ENCODE data around the gene TLE1.

DNA sequence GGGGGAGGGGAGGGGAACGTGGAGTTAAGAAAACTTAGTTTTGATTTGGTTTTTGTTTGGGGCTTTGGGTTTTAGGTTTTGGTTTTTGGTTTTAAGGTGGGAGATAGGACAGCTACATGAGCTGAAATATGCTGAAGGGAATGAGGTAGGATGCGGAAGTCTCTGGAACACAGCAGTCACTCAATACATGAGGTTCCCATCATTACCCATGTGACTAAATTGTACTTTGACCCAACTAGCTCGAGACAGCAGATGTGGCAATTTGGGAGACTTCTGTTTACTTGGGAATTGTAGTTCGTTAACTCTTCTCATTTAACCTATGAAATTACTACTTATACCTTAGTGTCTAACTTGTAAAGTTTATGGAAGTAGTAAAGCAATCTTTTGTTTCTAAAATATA is 124.2 kb downstream of the TLE1 start:
- TF ChIP-seq, protein P1, sequence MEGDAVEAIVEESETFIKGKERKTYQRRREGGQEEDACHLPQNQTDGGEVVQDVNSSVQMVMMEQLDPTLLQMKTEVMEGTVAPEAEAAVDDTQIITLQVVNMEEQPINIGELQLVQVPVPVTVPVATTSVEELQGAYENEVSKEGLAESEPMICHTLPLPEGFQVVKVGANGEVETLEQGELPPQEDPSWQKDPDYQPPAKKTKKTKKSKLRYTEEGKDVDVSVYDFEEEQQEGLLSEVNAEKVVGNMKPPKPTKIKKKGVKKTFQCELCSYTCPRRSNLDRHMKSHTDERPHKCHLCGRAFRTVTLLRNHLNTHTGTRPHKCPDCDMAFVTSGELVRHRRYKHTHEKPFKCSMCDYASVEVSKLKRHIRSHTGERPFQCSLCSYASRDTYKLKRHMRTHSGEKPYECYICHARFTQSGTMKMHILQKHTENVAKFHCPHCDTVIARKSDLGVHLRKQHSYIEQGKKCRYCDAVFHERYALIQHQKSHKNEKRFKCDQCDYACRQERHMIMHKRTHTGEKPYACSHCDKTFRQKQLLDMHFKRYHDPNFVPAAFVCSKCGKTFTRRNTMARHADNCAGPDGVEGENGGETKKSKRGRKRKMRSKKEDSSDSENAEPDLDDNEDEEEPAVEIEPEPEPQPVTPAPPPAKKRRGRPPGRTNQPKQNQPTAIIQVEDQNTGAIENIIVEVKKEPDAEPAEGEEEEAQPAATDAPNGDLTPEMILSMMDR (IDR thresholded peaks at IDR 0.05; ENCODE audit: low read depth, low read length) = no peak
- no peak for TF ChIP-seq EZH2phosphoT487 (IDR thresholded peaks at IDR 0.05; ENCODE audit: low read depth)
